Thyroid gland (tissue), 4 donors: ENCODE data around the gene ACVR2A.

ENCODE experiments used
- CTCF ChIP-seq, 6 experiments: fragments of 200-600 bp in 3 of 6; fragments of 450-650 bp in 3 of 6; sonication (generic) in 3 of 6; IDR thresholded peaks; one replicate each; pipeline ENCODE4 v1.5.1; 2016 to 2019; ENCODE audit warnings: antibody characterized with exemption in 6 of 6, mild to moderate bottlenecking in 2 of 6, inconsistent platforms in 1 of 6, moderate library complexity in 1 of 6
- POLR2A ChIP-seq, 2 donors: fragments of 450-650 bp; IDR thresholded peaks; one replicate each; pipeline ENCODE4 v1.6.1; 2017; ENCODE audit warnings: antibody characterized with exemption in 2 of 2, mild to moderate bottlenecking in 2 of 2, moderate library complexity in 1 of 2

GRCh38 chr2:147836099-147836498 is 8.7 kb upstream of the ACVR2A start:
- TF ChIP-seq CTCF (IDR thresholded peaks at IDR 0.05) (no peak), POLR2A (IDR thresholded peaks at IDR 0.05) (no peak)
